Measurements from ENCODE around the gene CTSD.

DNA sequence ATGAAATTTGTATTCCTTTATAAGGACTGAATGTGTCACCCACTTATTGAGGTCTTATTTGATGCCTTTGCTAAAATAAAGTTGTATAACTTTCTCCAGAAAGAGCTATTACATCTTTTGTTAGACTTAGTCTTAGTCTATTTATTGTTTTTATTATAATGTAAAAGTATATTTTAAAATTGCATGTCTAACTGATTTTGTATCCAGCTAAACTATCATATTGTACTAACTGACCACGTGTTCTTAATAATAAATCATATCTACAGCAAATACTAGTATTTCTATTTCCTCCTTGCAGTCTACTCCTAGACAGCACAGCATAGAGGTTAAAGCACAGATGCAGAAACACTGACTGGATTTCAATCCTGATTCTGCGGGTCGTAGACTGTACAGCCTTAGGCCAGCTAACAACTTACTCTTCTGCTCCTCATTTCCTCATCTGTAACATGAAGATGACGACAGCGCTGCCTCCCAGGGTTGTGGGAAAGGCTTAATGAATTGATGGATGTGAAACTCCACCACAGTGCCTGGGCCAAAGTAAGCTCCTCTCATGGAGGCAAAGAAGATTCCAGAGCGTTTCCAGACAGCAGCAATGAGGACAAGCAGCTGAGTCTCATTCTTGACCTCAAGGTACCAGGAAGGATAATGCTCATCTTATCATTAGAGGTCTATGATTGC, 26.5 kb downstream of the CTSD start:
- no peak for TF ChIP-seq CTCF (IDR thresholded peaks at IDR 0.05)
- no peak for TF ChIP-seq ZFX (IDR thresholded peaks at IDR 0.05; ENCODE audit: borderline replicate concordance)
